Uterus (tissue), 2 donors: ENCODE measurements around the gene SLC39A11.

ENCODE experiments used
- CTCF ChIP-seq, 4 experiments: fragments of 200-600 bp in 2 of 4; fragments of 450-650 bp in 2 of 4; sonication (generic) in 2 of 4; IDR thresholded peaks; one replicate each; pipeline ENCODE4 v1.5.1; 2016 to 2019; ENCODE audit warnings: antibody characterized with exemption in 4 of 4, mild to moderate bottlenecking in 2 of 4, moderate library complexity in 1 of 4
- POLR2A ChIP-seq, 2 donors: fragments of 450-650 bp; IDR thresholded peaks; one replicate each; pipeline ENCODE4 v1.6.1; 2016; ENCODE audit warnings: antibody characterized with exemption in 2 of 2, mild to moderate bottlenecking in 1 of 2, moderate library complexity in 1 of 2

- TF ChIP-seq CTCF (IDR thresholded peaks at IDR 0.05) (no peak), POLR2A (IDR thresholded peaks at IDR 0.05) (no peak)
Observed at GRCh38 chr17:72766761-72767356, 325.6 kb downstream of the SLC39A11 start.
